H1 (cell line): ENCODE results near the gene CHST11. TPM values are rescaled to one million over a fixed set of nuclear protein-coding genes. Genes with fewer than 3 reads are reported as not detected.

ENCODE experiments used
- CTCF ChIA-PET: fragments of 300-600 bp; sonication (Branson Sonifier 250); formaldehyde crosslinking; loops from one replicate; lab custom pipeline; 2021; ENCODE audit not compliant: partially characterized antibody; lab: Charles Lee
- POLR2A ChIA-PET: fragments of 300-600 bp; sonication (Branson Sonifier 250); formaldehyde crosslinking; loops from one replicate; lab custom pipeline; 2021; ENCODE audit warnings: inconsistent platforms; ENCODE audit not compliant: partially characterized antibody; lab: Charles Lee
- DNase-seq, 2 experiments: peaks; one replicate each; pipeline versions ENCODE4 v3.0.0 to v3.0.0-alpha.2; 2010 to 2022; ENCODE audit warnings: low spot score in 2 of 2, low read depth in 1 of 2, mixed read lengths in 1 of 2
- FAIRE-seq: peaks from 2 replicates; lab custom pipeline; 2011; peaks lifted over from hg19 to GRCh38; lab: Jason Lieb, UNC
- H2AFZ ChIP-seq: 2 replicates; pipeline ENCODE4 v1.8.1; 2012; ENCODE audit warnings: low read length, inconsistent platforms
- H2AK5ac ChIP-seq: 2 replicates; pipeline ENCODE4 v1.6.1; 2013; ENCODE audit warnings: low read depth, low read length
- H2BK120ac ChIP-seq: replicated peaks from 2 replicates; pipeline ENCODE3; 2013; ENCODE audit warnings: low read depth, low read length, inconsistent platforms
- H2BK12ac ChIP-seq: 2 replicates; pipeline ENCODE4 v1.6.1; 2013; ENCODE audit warnings: low read depth, low read length
- H2BK15ac ChIP-seq: 2 replicates; pipeline ENCODE4 v1.6.1; 2013; ENCODE audit warnings: low read length
- H2BK20ac ChIP-seq: 2 replicates; pipeline ENCODE4 v1.6.1; 2013; ENCODE audit warnings: low read length
- H2BK5ac ChIP-seq: 2 replicates; pipeline ENCODE4 v1.6.1; 2013; ENCODE audit warnings: low read depth, low read length
- H3K14ac ChIP-seq: 2 replicates; pipeline ENCODE4 v1.6.1; 2013; ENCODE audit warnings: inconsistent platforms; ENCODE audit not compliant: insufficient read length
- H3K18ac ChIP-seq: 2 replicates; pipeline ENCODE4 v1.6.1; 2013; ENCODE audit warnings: low read length; ENCODE audit errors: extremely low read depth
- H3K23ac ChIP-seq: 2 replicates; pipeline ENCODE4 v1.6.1; 2013; ENCODE audit warnings: inconsistent platforms; ENCODE audit not compliant: insufficient read length
- H3K23me2 ChIP-seq: 2 replicates; pipeline ENCODE4 v1.6.1; 2013; ENCODE audit warnings: low read depth, low read length
- H3K27ac ChIP-seq: 2 replicates; pipeline ENCODE4 v1.6.1; 2011; ENCODE audit warnings: low read depth, low read length, inconsistent platforms
- H3K27me3 ChIP-seq, 4 experiments: replicated peaks in 1 of 4; 1 replicate in 1 of 4; 2 replicates in 3 of 4; pipeline versions ENCODE4 v1.6.1 to v1.8.1; 2011 to 2013; ENCODE audit warnings: low read length in 3 of 4, mild to moderate bottlenecking in 3 of 4, inconsistent platforms in 2 of 4, mixed read lengths in 2 of 4, moderate library complexity in 1 of 4; ENCODE audit not compliant: control insufficient read depth in 3 of 4, insufficient read depth in 3 of 4; ENCODE audit errors: extremely low read depth in 1 of 4
- H3K36me3 ChIP-seq, 4 experiments: 2 replicates each; pipeline versions ENCODE4 v1.6.1 to v1.8.1; 2011 to 2013; ENCODE audit warnings: mild to moderate bottlenecking in 4 of 4, low read length in 3 of 4, moderate library complexity in 2 of 4, control low read depth in 1 of 4, inconsistent platforms in 1 of 4; ENCODE audit not compliant: insufficient read depth in 4 of 4, control insufficient read depth in 2 of 4
- H3K4ac ChIP-seq: replicated peaks from 2 replicates; pipeline ENCODE3; 2013; ENCODE audit warnings: low read length, low read depth, mixed read lengths, inconsistent platforms; ENCODE audit not compliant: insufficient read length
- H3K4me1 ChIP-seq, 4 experiments: replicated peaks in 1 of 4; 1 replicate in 1 of 4; 2 replicates in 3 of 4; pipeline versions ENCODE4 v1.6.1 to v1.8.1; 2011 to 2013; ENCODE audit warnings: low read length in 3 of 4, inconsistent platforms in 2 of 4, mixed read lengths in 1 of 4; ENCODE audit not compliant: insufficient read depth in 4 of 4, control insufficient read depth in 3 of 4
- H3K4me2 ChIP-seq, 2 experiments: 2 replicates each; pipeline versions ENCODE4 v1.6.1 to v1.8.1; 2011 to 2013; ENCODE audit warnings: low read depth in 2 of 2, low read length in 2 of 2, control low read depth in 1 of 2, inconsistent platforms in 1 of 2, mild to moderate bottlenecking in 1 of 2; ENCODE audit not compliant: insufficient read depth in 1 of 2
- H3K4me3 ChIP-seq, 4 experiments: fragments of 200-600, 300-600 bp in 1 of 4; sonication (generic), shearing (Covaris generic), sonication (Bioruptor Twin) in 1 of 4; 2 replicates each; pipeline versions ENCODE4 v1.5.1 to v1.8.1; 2011 to 2016; ENCODE audit warnings: low read length in 4 of 4, low read depth in 3 of 4, control low read depth in 2 of 4, inconsistent platforms in 2 of 4, mild to moderate bottlenecking in 2 of 4, mixed read lengths in 1 of 4, moderate library complexity in 1 of 4; ENCODE audit not compliant: insufficient read depth in 2 of 4; ENCODE audit errors: extremely low read depth in 1 of 4
- H3K56ac ChIP-seq: replicated peaks from 2 replicates; pipeline ENCODE3; 2013; ENCODE audit warnings: low read depth, mild to moderate bottlenecking, mixed read lengths, low read length, inconsistent platforms; ENCODE audit not compliant: insufficient read length
- H3K79me1 ChIP-seq: 2 replicates; pipeline ENCODE4 v1.6.1; 2013; ENCODE audit warnings: low read depth, low read length, control low read depth
- H3K79me2 ChIP-seq, 2 experiments: 2 replicates each; pipeline versions ENCODE4 v1.6.1 to v1.8.1; 2012 to 2013; ENCODE audit warnings: low read length in 2 of 2, mild to moderate bottlenecking in 2 of 2, inconsistent platforms in 1 of 2; ENCODE audit not compliant: insufficient read depth in 2 of 2, control insufficient read depth in 1 of 2
- H3K9ac ChIP-seq, 4 experiments: replicated peaks in 1 of 4; 1 replicate in 1 of 4; 2 replicates in 3 of 4; pipeline versions ENCODE4 v1.6.1 to v1.8.1; 2011 to 2013; ENCODE audit warnings: low read depth in 3 of 4, low read length in 3 of 4, control low read depth in 2 of 4, mild to moderate bottlenecking in 2 of 4, moderate library complexity in 2 of 4, inconsistent platforms in 1 of 4; ENCODE audit errors: extremely low read depth in 1 of 4
- H3K9me3 ChIP-seq, 2 experiments: 2 replicates each; pipeline versions ENCODE4 v1.6.1 to v1.8.1; 2012 to 2013; ENCODE audit warnings: mild to moderate bottlenecking in 2 of 2, moderate library complexity in 2 of 2, control low read depth in 1 of 2, inconsistent platforms in 1 of 2, low read depth in 1 of 2, low read length in 1 of 2, mixed read lengths in 1 of 2; ENCODE audit not compliant: insufficient read depth in 2 of 2
- H4K20me1 ChIP-seq, 2 experiments: replicated peaks in 1 of 2; 2 replicates each; pipeline versions ENCODE3 to v1.8.1; 2011 to 2013; ENCODE audit warnings: inconsistent platforms in 2 of 2, low read length in 2 of 2, mild to moderate bottlenecking in 1 of 2; ENCODE audit not compliant: insufficient read depth in 2 of 2, control insufficient read depth in 1 of 2
- H4K5ac ChIP-seq: 2 replicates; pipeline ENCODE4 v1.6.1; 2013; ENCODE audit warnings: low read length, low read depth, mixed read lengths, inconsistent platforms; ENCODE audit not compliant: insufficient read length
- H4K8ac ChIP-seq: 2 replicates; pipeline ENCODE4 v1.8.0; 2013; ENCODE audit warnings: mild to moderate bottlenecking, moderate library complexity, low read length, inconsistent platforms; ENCODE audit not compliant: insufficient read depth; ENCODE audit errors: extremely low read depth
- H4K91ac ChIP-seq: replicated peaks from 2 replicates; pipeline ENCODE3; 2013; ENCODE audit warnings: low read length, mixed read lengths, inconsistent platforms; ENCODE audit not compliant: insufficient read length
- CHD2 ChIP-seq: IDR thresholded peaks from 2 replicates; pipeline ENCODE4 v1.6.1; 2012; ENCODE audit warnings: low read length, improper control_type of control experiment
- POLR2A ChIP-seq, 2 experiments: IDR thresholded peaks; 1 replicate in 1 of 2; 2 replicates in 1 of 2; pipeline ENCODE4 v1.6.1; 2011; ENCODE audit warnings: low read depth in 2 of 2, low read length in 2 of 2, mild to moderate bottlenecking in 2 of 2; ENCODE audit errors: control extremely low read depth in 1 of 2
- YY1 ChIP-seq: IDR thresholded peaks from 2 replicates; pipeline ENCODE4 v1.6.1; 2011; ENCODE audit warnings: low read depth, mild to moderate bottlenecking, low read length
- WGBS, 2 experiments: shearing (Covaris generic) in 1 of 2; methylation state at CpG; one replicate each; pipeline versions ENCODE4 v1.1.6 to v1.1.7; 2013 to 2015; ENCODE audit warnings: low lambda C conversion rate in 2 of 2, mixed read lengths in 2 of 2, inconsistent platforms in 1 of 2, low coverage in 1 of 2, missing lambda C conversion rate in 1 of 2; ENCODE audit not compliant: insufficient replicate concordance in 2 of 2, insufficient coverage in 1 of 2, insufficient read length in 1 of 2; ENCODE audit errors: extremely low coverage in 1 of 2, missing lambda C conversion rate in 1 of 2; 5-methylcytosine and 5-hydroxymethylcytosine counted together
- polyA plus RNA-seq, 7 experiments: library from polyadenylated mRNA; depleted of rRNA in 3 of 7; stranded (reverse) in 5 of 7; unstranded in 2 of 7; fragments of >200 nt in 5 of 7; fragments of 200-250 nt in 2 of 7; gene quantifications; 1 replicate in 5 of 7; 2 replicates in 1 of 7; 4 replicates in 1 of 7; pipeline versions ENCODE4 v1.2.1 to v1.2.3, GENCODE V29; 2011 to 2013; ENCODE audit warnings: missing spikeins in 2 of 7, mixed read lengths in 2 of 7
- total RNA-seq: library from RNA; stranded (reverse); fragmentation: NEBNext Ultra II Directional; extraction: Animal tissue kit (Norgen Biotek cat#: 25700); gene quantifications from 2 replicates; pipeline ENCODE4 v1.2.1, GENCODE V29; 2021

CHST11 gene
- total and polyA plus RNA-seq, 2 of the 8 experiments (the other 6 are each of a cell fraction or from before 2014, with no cell fraction given), result 14.4 to 20.8 TPM

DNA sequence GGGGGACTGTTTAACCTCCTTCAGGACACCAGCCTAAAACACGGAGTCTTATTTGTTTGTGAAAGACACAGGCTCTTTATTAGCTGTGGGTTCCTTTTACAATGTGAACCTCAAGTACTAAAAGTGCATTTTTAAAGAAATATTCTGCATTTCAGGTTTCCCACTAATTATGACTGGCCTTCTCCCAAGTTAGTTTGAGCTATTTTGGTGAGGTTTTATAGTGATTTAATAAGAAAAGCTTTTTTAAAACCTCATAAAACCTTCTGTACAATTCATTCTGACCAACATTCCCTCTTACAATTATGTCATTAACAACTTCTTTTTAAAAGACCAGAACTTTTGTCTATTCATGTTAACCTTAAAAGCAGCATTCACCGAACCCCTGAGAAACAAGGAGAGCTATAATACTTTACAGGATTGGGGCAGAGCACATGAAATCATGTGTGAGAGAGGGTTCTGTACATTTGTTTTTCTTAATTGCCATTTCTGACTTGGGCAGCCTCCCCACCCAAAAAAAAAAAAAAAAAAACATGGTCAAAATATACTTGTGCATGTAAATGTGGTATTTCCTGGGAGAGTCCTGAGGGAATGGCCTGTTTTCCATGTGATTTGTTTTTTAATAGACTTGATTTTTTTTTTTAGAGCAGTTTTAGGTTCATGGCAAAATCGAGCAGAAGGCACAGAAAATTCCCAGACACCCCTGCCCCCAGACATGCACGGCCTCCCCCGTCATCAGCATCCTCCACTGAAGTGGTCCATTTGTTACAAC, 169.5 kb downstream of the CHST11 start:
- Histone ChIP-seq H3K4me1 (peaks cover 0 to 10% (median 5%) of the 10 kb centered on the region in 4 experiments; a peak in 4 of 7 replicates), H3K4me2 (no peak overlapping the region), H2AK5ac (no peak overlapping the region), H3K27me3 (0 out of 7 replicates have a peak, but pooled peaks cover 0 to 2% (median 0%) of the 10 kb centered on the region in 4 experiments), H4K91ac (no peak overlapping the region), H3K79me2 (no peaks in the 10 kb centered on the region), H3K18ac (no peak overlapping the region), H4K5ac (no peak overlapping the region), H3K23ac (no peak overlapping the region), H3K4ac (no peak overlapping the region), H2AFZ (no peak overlapping the region), H4K20me1 (peaks cover 0 to 4% of the 10 kb centered on the region in 2 experiments), H3K23me2 (no peaks in the 10 kb centered on the region), H3K79me1 (no peaks in the 10 kb centered on the region), H2BK15ac (no peak overlapping the region), H2BK120ac (no peak overlapping the region), H3K9me3 (no peaks in the 10 kb centered on the region), H2BK20ac (no peak overlapping the region), H2BK5ac (no peak overlapping the region), H3K36me3 (no peaks in the 10 kb centered on the region), H2BK12ac (no peak overlapping the region), H3K4me3 (no peak overlapping the region), H3K56ac (no peak overlapping the region), H3K9ac (no peak overlapping the region), H3K27ac (no peak overlapping the region), H3K14ac (no peak overlapping the region), H4K8ac (no peak overlapping the region)
- ChIA-PET POLR2A (interaction anchor here (1.0 kb wide), 1 partner anchor 25 kb away, joined by 4 read pairs; no protein-coding TSS in a partner anchor), CTCF (no interaction called here)
- DNase-seq, result no peak
- WGBS, 2 experiments, result 95% methylated on average over 5 of the region's 5 CpGs; no CpG with 5 or more reads in 1 of the 2 experiments
- no peak for FAIRE-seq
- TF ChIP-seq YY1, result no peak
- no peak for TF ChIP-seq CHD2
- no peak for TF ChIP-seq POLR2A (IDR thresholded peaks at IDR 0.05; ENCODE audit: control extremely low read depth in 1 of 2, low read depth in 2 of 2, low read length in 2 of 2)
